GM12874 (cell line): ENCODE results near the gene MBD3L1.

Experiments used
- TF ChIP-seq, protein P1 (sequence below): IDR thresholded peaks from 2 replicates; pipeline ENCODE4 v1.5.1; 2011; ENCODE audit warnings: low read depth, mild to moderate bottlenecking, control low read depth, low read length, moderate library complexity; ENCODE audit not compliant: insufficient read depth

MBD3L1 gene

DNA sequence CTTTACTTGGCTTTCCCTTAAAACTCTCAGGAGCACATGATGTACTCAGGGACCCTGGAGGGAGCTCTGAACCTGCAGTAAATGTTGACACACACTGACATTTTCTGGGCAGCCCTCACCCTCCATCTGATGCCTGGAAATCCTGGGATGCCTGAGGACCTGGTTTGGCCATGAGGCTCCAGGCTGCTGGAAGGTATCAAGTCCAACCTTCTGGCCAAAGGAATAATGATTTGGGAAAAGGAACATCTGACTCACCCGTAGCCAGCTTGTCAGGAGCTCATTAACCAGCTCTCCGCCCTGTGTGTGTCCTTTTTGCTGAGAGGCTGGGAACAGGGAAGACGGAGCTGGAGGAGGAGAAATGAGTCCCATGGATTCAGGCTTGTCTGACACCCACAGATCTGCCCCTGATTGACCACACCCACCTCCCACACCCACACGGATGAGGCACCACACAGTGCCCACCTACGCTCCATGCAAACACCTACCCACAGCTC, 10.4 kb upstream of the MBD3L1 start:
- TF ChIP-seq, protein P1, sequence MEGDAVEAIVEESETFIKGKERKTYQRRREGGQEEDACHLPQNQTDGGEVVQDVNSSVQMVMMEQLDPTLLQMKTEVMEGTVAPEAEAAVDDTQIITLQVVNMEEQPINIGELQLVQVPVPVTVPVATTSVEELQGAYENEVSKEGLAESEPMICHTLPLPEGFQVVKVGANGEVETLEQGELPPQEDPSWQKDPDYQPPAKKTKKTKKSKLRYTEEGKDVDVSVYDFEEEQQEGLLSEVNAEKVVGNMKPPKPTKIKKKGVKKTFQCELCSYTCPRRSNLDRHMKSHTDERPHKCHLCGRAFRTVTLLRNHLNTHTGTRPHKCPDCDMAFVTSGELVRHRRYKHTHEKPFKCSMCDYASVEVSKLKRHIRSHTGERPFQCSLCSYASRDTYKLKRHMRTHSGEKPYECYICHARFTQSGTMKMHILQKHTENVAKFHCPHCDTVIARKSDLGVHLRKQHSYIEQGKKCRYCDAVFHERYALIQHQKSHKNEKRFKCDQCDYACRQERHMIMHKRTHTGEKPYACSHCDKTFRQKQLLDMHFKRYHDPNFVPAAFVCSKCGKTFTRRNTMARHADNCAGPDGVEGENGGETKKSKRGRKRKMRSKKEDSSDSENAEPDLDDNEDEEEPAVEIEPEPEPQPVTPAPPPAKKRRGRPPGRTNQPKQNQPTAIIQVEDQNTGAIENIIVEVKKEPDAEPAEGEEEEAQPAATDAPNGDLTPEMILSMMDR: no peak

DNA sequence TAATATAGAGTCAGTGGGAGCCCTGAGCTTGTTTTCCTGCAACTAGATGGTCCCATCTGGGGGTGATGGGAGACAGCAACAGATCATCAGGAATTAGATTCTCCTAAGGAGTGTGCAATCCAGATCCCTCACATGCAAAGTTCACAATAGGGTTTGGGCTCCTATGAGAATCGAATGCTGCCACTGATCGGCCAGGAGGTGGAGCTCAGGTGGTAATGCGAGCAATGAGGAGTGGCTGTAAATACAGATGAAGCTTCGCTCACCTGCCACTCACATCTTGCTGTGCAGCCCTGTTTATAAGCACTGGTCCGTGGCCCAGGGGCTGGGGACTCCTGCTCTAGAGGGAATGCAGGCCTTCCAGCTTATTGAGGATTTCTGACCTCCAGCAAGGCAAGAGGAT, 5.8 kb upstream of the MBD3L1 start:
- TF ChIP-seq, protein P1: no peak

DNA sequence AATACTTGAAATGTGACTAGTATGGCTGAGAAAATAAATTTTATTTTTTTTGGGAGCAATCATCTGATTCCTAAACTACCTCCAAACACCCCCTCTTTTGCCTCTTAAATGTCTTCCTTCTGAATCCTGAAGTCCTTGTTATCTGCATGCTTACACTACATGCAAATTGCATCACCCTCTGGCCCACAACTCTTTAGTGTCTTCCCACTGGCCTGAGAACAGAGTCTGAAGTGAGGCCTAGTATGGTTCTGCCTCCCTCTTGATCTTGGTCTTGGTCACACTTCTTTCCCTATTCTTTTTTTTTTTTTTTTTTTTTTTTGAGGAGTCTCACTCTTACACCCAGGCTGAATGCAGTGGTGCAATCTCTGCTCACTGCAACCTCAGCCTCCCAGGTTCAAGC, 4.9 kb upstream of the MBD3L1 start:
- TF ChIP-seq, protein P1: no peak

DNA sequence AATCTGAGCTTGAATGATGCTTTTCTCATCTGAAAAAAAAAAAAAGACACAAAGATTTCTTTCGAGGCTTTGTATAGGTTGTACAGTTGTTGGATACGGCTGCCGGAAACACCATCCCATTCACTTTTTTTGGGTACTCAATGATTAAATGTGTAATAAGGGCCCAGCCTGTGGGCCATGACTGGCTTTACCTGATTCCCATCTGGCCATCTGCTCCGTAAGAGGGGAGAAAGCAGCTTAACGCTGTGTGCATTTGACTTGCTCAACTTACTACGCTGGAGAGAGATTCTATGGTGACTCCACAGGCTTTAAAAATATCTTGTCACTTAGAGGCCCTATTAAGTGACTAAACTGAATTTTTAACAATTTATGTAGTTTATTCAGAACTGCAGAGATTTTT, 804 bp upstream of the MBD3L1 start:
- TF ChIP-seq, protein P1: no peak

DNA sequence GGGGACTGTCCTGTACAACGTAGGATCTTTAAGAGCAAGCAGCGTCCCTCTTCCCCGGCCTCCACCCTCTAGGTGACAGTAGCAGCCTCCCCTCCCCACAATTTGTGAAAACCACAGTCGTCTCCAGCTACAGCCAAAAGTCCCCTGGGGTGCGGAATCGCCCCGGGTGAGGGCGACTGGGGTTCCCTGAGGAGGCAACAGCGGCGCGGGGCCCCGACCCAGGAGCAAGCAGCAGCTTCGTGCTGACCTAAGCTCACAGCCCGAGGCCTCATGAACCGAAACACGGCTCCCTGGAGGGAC, 395 bp upstream of the MBD3L1 start:
- TF ChIP-seq, protein P1: no peak

- TF ChIP-seq, protein P1: no peak
These were observed 3.3 kb downstream of the MBD3L1 start for GRCh38 chr19:8835446-8835845.

DNA sequence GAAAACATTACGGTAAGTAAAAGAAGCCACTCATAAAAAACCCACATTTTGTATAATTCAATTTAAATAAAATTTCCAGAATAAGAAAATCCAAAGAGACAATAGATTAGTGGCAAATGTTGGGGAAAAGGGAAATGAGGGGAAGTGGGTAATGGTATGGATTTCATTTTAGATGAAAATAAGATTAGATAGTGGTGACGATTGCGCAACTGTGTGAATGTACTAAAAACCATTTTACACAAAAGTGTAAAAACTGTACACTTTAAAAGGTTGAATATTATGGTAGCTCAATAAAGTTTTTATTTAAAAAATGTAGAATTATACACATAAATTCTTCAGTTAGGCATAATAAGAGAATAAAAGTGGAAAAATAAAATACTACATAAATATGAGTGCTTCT, 3.7 kb downstream of the MBD3L1 start:
- TF ChIP-seq, protein P1: no peak

- TF ChIP-seq, protein P1: no peak
These were observed 8.5 kb downstream of the MBD3L1 start for GRCh38 chr19:8840708-8841107.
